Measurements from ENCODE around the gene PUDP.

DNA sequence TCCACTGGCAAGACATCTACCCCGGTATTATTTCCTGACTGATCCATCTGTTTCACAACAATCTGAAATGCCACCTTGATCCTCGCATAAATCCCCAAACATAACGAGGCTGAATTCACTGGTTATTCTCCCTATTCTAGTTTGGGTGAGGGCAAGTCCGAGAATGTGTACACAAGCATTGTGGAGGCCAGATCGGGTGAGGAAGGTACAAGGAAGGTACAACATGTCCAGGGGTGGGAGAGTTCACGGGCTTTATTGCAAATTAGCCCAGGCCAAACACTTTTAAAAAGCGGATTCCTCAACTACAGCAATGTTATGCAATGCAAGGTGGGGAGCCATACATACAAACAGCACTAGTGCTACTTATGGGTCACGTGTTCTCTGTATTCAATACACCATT, 82.5 kb downstream of the PUDP start:
- TF ChIP-seq CTCF (IDR thresholded peaks at IDR 0.05) (no peak), POLR2A (IDR thresholded peaks at IDR 0.05) (no peak)

Measured in Peyer's patch (tissue), 4 donors.